Effector memory CD8-positive, alpha-beta T cell (primary cell): ENCODE measurements around the gene ERAP2.

ENCODE experiments used
- ATAC-seq: fragments of 150-1000 bp; cut with Tn5 transposase; replicated peaks from 2 replicates; pipeline ENCODE4 v1.10.0; 2021; ENCODE audit warnings: mild to moderate bottlenecking, moderate library complexity
- DNase-seq, 3 experiments: peaks; one replicate each; pipeline ENCODE4 v3.0.0; 2021
- H3K27ac Mint-ChIP-seq, 2 donors: one replicate each; pipeline ENCODE4 v1.8.0; 2022; ENCODE audit warnings: mild to moderate bottlenecking in 2 of 2, mixed read lengths in 2 of 2, moderate library complexity in 2 of 2
- H3K27me3 Mint-ChIP-seq, 2 donors: one replicate each; pipeline ENCODE4 v1.8.0; 2022; ENCODE audit warnings: mixed read lengths in 2 of 2
- H3K36me3 Mint-ChIP-seq: one replicate; pipeline ENCODE4 v1.8.0; 2022; ENCODE audit warnings: mild to moderate bottlenecking, moderate library complexity, mixed read lengths; ENCODE audit not compliant: insufficient read depth
- H3K4me1 Mint-ChIP-seq, 2 donors: one replicate each; pipeline ENCODE4 v1.8.0; 2022; ENCODE audit warnings: low read depth in 2 of 2, mixed read lengths in 2 of 2
- H3K4me3 Mint-ChIP-seq, 2 donors: one replicate each; pipeline ENCODE4 v1.8.0; 2022; ENCODE audit warnings: mild to moderate bottlenecking in 2 of 2, mixed read lengths in 2 of 2, moderate library complexity in 2 of 2
- H3K9me3 Mint-ChIP-seq, 2 donors: one replicate each; pipeline ENCODE4 v1.8.0; 2022; ENCODE audit warnings: mixed read lengths in 2 of 2

ERAP2 gene

GRCh38 chr5:96852759-96853158 is 23.5 kb upstream of the ERAP2 start:
- Mint-ChIP-seq H3K4me1 (no peaks in the 10 kb centered on the region), H3K9me3 (no peaks in the 10 kb centered on the region), H3K36me3 (no peaks in the 10 kb centered on the region), H3K4me3 (no peak overlapping the region), H3K27ac (no peak overlapping the region), H3K27me3 (peaks cover 6 to 11% of the 10 kb centered on the region in 2 donors)
- no peak for DNase-seq
- ATAC-seq: no peak

GRCh38 chr5:96854067-96854466 is 22.2 kb upstream of the ERAP2 start:
- no peaks in the 10 kb centered on the region for H3K4me1 Mint-ChIP-seq
- H3K27ac Mint-ChIP-seq: no peak overlapping the region
- H3K9me3 Mint-ChIP-seq: no peaks in the 10 kb centered on the region
- ATAC-seq: no peak
- peaks cover 0 to 8% of the 10 kb centered on the region in 2 donors for H3K27me3 Mint-ChIP-seq
- no peak overlapping the region for H3K4me3 Mint-ChIP-seq
- DNase-seq: no peak
- H3K36me3 Mint-ChIP-seq: no peaks in the 10 kb centered on the region

GRCh38 chr5:96855031-96855872 is 21.0 kb upstream of the ERAP2 start:
- Mint-ChIP-seq H3K27ac (no peak overlapping the region), H3K9me3 (no peaks in the 10 kb centered on the region), H3K4me1 (no peaks in the 10 kb centered on the region), H3K36me3 (no peaks in the 10 kb centered on the region), H3K27me3 (no peaks in the 10 kb centered on the region), H3K4me3 (no peak overlapping the region)
- DNase-seq: no peak
- no peak for ATAC-seq

GRCh38 chr5:96856371-96856770 is 19.9 kb upstream of the ERAP2 start:
- H3K4me3 Mint-ChIP-seq: no peak overlapping the region
- no peaks in the 10 kb centered on the region for H3K27me3 Mint-ChIP-seq
- H3K4me1 Mint-ChIP-seq: no peaks in the 10 kb centered on the region
- ATAC-seq (no peak), DNase-seq (no peak)
- no peaks in the 10 kb centered on the region for H3K36me3 Mint-ChIP-seq
- H3K9me3 Mint-ChIP-seq: no peaks in the 10 kb centered on the region
- no peak overlapping the region for H3K27ac Mint-ChIP-seq

- ATAC-seq: no peak
- Mint-ChIP-seq H3K27me3 (no peaks in the 10 kb centered on the region), H3K27ac (no peak overlapping the region)
Observed at GRCh38 chr5:96857454-96857853, 18.8 kb upstream of the ERAP2 start.

GRCh38 chr5:96857924-96858323 is 18.4 kb upstream of the ERAP2 start:
- Mint-ChIP-seq H3K27ac (no peak overlapping the region), H3K9me3 (no peaks in the 10 kb centered on the region), H3K36me3 (no peaks in the 10 kb centered on the region), H3K4me3 (no peak overlapping the region), H3K4me1 (no peaks in the 10 kb centered on the region), H3K27me3 (peaks cover 0 to 3% of the 10 kb centered on the region in 2 donors)
- DNase-seq (no peak), ATAC-seq (no peak)

More at GRCh38 chr5:96857454-96857853, 18.8 kb upstream of the ERAP2 start:
- Mint-ChIP-seq H3K9me3 (no peaks in the 10 kb centered on the region), H3K36me3 (no peaks in the 10 kb centered on the region), H3K4me3 (no peak overlapping the region), H3K4me1 (no peaks in the 10 kb centered on the region)
- DNase-seq: no peak

- peaks cover 0 to 8% of the 10 kb centered on the region in 2 donors for H3K27me3 Mint-ChIP-seq
- no peak for ATAC-seq
- no peaks in the 10 kb centered on the region for H3K36me3 Mint-ChIP-seq
- no peak for DNase-seq
- H3K9me3 Mint-ChIP-seq: no peaks in the 10 kb centered on the region
- H3K4me3 Mint-ChIP-seq: no peak overlapping the region
- no peaks in the 10 kb centered on the region for H3K4me1 Mint-ChIP-seq
- H3K27ac Mint-ChIP-seq: no peak overlapping the region
Observed at GRCh38 chr5:96859375-96859774, 16.9 kb upstream of the ERAP2 start.

- H3K27ac Mint-ChIP-seq: no peak overlapping the region
- H3K4me3 Mint-ChIP-seq: no peak overlapping the region
- no peaks in the 10 kb centered on the region for H3K9me3 Mint-ChIP-seq
- DNase-seq (no peak), ATAC-seq (no peak)
- no peaks in the 10 kb centered on the region for H3K36me3 Mint-ChIP-seq
- peaks cover 0 to 8% of the 10 kb centered on the region in 2 donors for H3K27me3 Mint-ChIP-seq
- no peaks in the 10 kb centered on the region for H3K4me1 Mint-ChIP-seq
Observed at GRCh38 chr5:96861076-96861475, 15.2 kb upstream of the ERAP2 start.

GRCh38 chr5:96863114-96863513 is 13.2 kb upstream of the ERAP2 start:
- H3K36me3 Mint-ChIP-seq: no peaks in the 10 kb centered on the region
- no peaks in the 10 kb centered on the region for H3K9me3 Mint-ChIP-seq
- ATAC-seq (no peak), DNase-seq (no peak)
- H3K27me3 Mint-ChIP-seq: peaks cover 0 to 8% of the 10 kb centered on the region in 2 donors
- H3K4me1 Mint-ChIP-seq: no peaks in the 10 kb centered on the region
- no peak overlapping the region for H3K27ac Mint-ChIP-seq
- H3K4me3 Mint-ChIP-seq: no peak overlapping the region

- H3K27me3 Mint-ChIP-seq: peaks cover 0 to 8% of the 10 kb centered on the region in 2 donors
- H3K27ac Mint-ChIP-seq: no peak overlapping the region
- no peaks in the 10 kb centered on the region for H3K36me3 Mint-ChIP-seq
- ATAC-seq: no peak
- H3K4me1 Mint-ChIP-seq: peaks cover 0 to 4% of the 10 kb centered on the region in 2 donors
- no peak overlapping the region for H3K4me3 Mint-ChIP-seq
- DNase-seq: no peak
- no peaks in the 10 kb centered on the region for H3K9me3 Mint-ChIP-seq
Observed at GRCh38 chr5:96863949-96864584, 12.2 kb upstream of the ERAP2 start.

GRCh38 chr5:96864922-96865530 is 11.3 kb upstream of the ERAP2 start:
- no peaks in the 10 kb centered on the region for H3K9me3 Mint-ChIP-seq
- H3K27ac Mint-ChIP-seq: no peak overlapping the region
- peaks cover 0 to 8% of the 10 kb centered on the region in 2 donors for H3K27me3 Mint-ChIP-seq
- H3K4me3 Mint-ChIP-seq: no peak overlapping the region
- H3K4me1 Mint-ChIP-seq: peaks cover 0 to 9% of the 10 kb centered on the region in 2 donors
- H3K36me3 Mint-ChIP-seq: peaks cover 2% of the 10 kb centered on the region
- DNase-seq (no peak), ATAC-seq (no peak)

- no peaks in the 10 kb centered on the region for H3K27me3 Mint-ChIP-seq
- peak; percentile 19 to 25 (median 21) for DNase-seq
- peak; percentile 99 for ATAC-seq
- H3K9me3 Mint-ChIP-seq: no peaks in the 10 kb centered on the region
- no peak overlapping the region for H3K4me3 Mint-ChIP-seq
- no peak overlapping the region for H3K27ac Mint-ChIP-seq
- peaks cover 3 to 17% of the 10 kb centered on the region in 2 donors for H3K4me1 Mint-ChIP-seq
- peaks cover 2% of the 10 kb centered on the region for H3K36me3 Mint-ChIP-seq
Observed at GRCh38 chr5:96868603-96869371, 7.5 kb upstream of the ERAP2 start.

GRCh38 chr5:96869372-96869641 is 7.0 kb upstream of the ERAP2 start:
- H3K36me3 Mint-ChIP-seq: peaks cover 3% of the 10 kb centered on the region
- ATAC-seq: no peak
- no peak overlapping the region for H3K27ac Mint-ChIP-seq
- no peak for DNase-seq
- peaks cover 3 to 17% of the 10 kb centered on the region in 2 donors for H3K4me1 Mint-ChIP-seq
- H3K9me3 Mint-ChIP-seq: no peaks in the 10 kb centered on the region
- H3K27me3 Mint-ChIP-seq: no peaks in the 10 kb centered on the region
- H3K4me3 Mint-ChIP-seq: no peak overlapping the region
